Activated CD8-positive, alpha-beta memory T cell treated with anti-CD3 and anti-CD28 coated beads, Interleukin-2, amount 50 U/mL, for 24 hours (primary cell): Measurements from ENCODE around the gene LYRM1.
"Not testable (repeated sequence)": the region's sequence is repeated elsewhere in the genome, so short reads cannot be mapped to it uniquely, and the experiment has no call there.

Experiments used
- DNase-seq: peaks from one replicate; pipeline ENCODE4 v3.0.0-alpha.2; 2020; ENCODE audit errors: extremely low read depth

LYRM1 gene

DNA sequence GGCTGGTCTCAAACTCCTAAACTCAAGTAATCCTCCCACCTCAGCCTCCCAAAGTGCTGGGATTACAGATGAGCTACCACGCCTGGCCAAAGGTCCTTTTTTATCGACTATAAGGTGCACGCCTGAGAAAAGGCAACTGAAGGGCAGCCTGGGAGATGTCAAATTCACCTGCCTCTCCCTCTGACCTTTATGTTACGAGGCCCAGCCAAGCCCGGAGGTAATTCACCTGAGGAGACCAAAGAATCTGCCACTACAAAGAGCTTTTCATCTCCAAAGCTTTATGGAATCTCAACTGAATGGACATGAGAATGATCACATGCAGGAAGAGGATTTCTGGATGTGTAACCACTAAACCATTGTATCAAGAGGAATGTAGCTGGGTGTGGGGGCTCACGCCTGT, 37.2 kb downstream of the LYRM1 start:
- DNase-seq: no peak

DNA sequence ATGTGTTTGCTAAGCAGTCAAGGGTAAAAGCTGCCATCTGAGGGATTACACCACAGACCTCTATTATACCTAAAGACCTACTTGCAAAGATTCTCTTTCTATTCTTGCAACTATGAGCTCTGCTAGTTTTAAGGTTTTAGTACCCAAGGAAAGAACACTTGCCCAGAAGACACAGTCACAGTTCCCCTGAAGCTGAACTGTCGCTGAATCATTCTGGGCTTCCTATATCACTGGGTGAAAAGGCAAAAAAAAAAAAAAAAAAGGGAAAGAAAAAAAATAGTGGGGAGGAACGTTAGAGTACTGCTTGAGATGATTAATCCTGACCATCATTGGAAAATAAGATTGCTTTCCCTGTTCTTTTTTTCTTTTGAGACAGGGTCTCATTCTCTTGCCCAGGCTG, 37.9 kb downstream of the LYRM1 start:
- DNase-seq: no peak

DNA sequence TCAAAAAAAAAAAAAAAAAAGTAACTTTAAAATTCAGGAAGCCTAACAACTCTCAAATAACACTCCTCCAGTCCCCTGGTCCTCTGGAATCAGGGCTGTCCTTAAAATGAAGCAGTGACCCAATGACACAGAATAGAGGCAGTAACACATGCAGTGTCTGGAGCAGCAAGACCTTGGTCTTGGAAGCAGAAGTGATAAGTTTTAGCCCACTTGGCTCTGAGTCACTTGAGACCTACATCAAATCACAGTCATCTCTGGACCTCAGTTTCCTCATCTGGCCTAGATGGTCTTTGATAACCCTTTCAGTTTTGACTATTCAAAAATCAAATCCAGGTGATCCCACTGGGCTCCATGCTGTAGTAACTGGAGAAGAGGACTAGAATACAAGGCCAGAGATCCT, 39.0 kb downstream of the LYRM1 start:
- no peak for DNase-seq

DNA sequence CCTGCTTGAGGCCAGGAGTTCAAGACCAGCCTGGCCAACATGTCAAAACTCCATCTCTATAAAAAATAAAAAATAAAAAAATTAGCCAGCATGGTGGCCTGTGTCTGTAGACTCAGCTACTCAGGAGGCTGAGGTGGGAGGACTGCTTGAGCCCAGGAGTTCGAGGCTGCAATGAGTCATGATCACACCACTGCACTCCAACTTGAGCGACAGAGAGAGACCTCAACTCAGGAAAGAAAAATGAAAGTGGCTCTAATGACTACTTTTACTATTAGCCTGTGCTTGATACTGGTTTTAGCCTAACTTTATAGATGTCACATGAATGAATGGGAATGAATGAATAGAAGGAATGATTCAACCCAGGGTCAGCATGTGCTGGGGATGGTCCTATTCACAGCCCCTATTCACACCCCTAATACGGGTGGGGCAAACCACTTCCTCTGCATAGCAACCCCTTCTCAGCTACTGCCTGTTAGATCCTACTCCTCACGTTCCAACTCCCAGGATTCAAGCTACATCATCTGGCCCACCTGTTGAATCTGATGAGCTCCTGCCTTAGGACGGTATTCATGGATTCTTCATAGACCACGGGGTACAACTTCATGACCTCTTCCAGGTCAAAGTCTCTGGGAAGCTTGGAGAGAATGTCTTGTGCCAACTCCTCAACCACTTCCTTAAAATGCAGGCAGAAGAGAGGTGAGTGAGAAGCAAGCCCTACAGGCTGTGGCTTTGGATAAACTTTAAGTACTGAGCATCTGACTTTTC, 40.5 kb downstream of the LYRM1 start:
- no peak for DNase-seq

DNA sequence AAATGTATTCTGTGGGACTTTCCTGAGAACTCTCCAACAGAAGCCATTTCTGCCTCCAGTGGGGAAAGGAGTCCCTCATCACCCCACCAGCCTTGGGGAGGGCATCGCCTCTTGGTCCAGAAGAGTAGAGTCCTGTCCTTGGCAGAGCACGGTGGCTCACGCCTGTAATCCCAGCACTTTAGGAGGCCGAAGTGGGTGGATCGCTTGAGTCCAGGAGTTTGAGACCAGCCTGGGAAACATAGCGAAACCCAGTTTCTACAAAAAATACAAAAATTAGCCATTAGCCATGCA, 41.0 kb downstream of the LYRM1 start:
- no peak for DNase-seq

DNA sequence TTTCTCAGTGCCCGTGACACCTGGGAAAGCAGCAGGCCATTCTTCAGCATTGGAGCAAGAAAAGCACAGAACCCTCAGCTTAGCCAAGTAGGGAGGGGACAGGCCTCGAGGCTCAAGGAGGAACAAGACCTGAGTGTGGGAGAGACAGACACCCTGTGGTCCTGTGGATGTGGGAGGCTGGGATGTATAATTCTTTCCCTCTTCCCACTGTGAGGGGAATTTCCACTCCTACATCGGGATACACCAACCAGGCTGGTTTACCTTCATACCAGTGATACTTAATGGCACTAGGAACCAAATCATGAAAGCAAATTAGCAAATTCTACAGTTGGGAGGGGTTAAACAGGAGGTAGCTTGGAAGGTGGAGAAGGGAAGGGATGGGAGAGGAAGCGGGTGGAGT, 41.7 kb downstream of the LYRM1 start:
- DNase-seq: no peak

DNA sequence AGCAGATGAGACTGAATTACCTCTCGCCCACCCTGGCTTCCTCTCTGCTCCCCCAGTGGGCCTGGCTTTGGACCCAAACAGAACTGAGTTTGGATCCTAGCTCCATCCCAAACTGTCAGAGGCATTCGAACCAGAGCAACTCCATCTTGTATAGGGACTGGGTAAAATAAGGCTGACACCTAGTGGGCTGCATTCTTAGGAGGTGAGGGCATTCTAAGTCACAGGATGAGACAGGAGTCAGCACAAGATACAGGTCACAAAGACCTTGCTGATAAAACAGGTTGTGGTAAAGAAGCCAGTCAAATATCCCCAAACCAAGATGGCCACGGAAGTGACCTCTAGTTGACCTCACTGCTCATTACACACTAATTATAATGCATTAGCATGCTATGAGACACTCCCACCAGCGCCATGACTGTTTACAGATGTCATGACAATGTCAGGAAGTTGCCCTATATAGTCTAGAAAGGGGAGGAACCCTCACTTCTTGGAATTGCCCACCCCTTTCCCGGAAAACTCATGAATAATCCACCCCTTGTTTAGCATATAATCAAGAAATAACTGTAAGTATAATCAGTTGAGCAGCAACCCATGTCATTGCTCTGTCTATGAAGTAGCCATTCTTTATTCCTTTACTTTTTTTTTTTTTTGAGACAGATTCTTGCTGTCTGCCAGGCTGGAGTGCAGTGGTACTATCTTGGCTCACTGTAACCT, 44.4 kb downstream of the LYRM1 start:
- peak; percentile 23 for DNase-seq

DNA sequence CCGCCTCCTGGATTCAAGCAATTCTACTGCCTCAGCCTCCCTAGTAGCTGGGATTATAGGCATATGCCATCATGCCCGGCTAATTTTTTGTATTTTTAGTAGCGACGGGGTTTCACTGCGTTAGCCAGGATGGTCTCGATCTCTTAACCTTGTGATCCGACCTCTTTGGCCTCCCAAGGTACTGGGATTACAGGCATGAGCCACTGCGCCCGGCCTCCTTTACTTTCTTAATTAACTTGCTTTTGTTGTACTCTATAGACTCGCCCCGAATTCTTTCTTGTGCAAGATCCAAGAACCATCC, 45.0 kb downstream of the LYRM1 start:
- DNase-seq: not testable (repeated sequence)

DNA sequence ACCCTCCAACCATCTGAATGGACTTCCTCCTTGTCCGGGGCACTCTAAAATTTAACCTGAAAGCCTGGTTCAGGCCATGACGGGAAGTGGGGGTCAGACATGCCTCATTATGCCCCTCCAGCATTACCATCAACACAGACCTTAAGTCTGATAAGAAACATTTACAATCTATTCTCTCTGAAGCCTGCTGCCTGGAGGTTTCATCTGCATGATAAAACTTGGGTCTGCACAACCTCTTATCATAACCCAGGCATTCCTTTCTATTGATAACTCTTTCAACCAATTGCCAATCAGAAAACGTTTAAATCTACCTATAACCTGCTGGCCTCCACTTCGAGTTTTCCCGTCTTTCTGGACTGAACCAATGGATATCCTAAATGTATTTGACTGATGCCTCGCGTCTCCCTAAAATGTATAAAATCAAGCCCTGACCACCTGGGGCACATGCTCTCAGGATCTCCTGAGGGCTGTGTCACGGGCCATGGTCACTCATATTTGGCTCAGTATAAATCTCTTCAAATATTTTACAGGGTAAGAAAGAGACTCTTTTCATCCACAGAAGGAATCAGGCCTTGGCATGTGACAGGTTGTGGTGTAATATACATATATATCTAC, 45.6 kb downstream of the LYRM1 start:
- no peak for DNase-seq

DNA sequence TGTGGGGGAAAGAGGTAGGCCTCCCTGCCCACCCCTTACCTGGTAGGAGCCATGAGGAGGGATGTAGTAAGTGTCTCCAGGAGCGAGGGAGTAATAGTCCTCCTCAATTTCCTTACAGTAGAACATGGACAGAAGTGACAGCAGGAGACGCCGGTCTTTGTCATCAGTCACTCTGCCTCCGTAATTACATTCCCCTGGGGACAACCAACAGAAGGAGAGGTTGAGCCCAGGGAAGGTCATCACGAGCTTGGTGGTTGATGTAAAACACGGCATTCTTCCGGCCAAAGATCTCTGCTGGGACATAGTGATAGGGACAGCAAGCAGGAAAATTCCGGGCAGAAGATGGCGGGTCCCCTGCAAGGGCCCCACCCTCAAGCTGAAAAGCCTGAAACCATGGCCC, 47.9 kb downstream of the LYRM1 start:
- DNase-seq: no peak

DNA sequence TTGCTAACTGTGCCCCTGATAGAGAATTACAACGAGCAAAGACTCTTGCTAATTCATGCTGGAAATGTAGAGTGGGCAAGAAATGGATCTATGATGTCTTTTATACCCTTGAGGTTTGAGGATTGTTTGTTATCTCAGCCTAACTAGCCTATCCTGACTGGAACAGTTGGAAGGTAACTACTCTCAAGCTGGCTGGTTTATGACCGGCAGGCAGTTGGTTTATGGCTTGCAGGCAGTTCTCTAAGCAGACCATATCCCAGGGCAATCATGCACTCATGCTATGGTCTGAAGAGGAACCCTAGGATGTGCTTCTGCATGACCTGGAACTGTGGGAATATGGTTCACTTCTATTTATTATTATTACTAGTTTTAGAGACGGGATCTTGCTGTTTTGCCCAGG, 49.1 kb downstream of the LYRM1 start:
- DNase-seq: no peak

DNA sequence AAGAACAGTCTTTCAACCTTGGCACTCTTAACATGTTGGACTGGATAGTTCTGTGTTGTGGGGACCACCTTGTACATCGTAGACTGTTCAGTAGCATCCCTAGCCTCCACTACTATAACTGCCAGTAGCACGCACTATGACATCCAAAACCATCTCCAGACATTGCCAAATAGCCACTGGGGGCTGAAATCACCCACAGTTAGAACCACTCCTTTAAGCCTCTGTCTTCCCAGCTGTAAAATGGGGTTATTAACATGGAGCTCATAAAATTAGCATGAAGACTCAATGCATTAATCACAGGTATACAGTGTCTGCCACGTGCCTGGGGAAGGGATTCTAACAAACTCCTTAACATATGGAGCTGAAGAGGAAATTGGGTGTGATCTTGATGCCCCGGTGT, 49.7 kb downstream of the LYRM1 start:
- no peak for DNase-seq

DNA sequence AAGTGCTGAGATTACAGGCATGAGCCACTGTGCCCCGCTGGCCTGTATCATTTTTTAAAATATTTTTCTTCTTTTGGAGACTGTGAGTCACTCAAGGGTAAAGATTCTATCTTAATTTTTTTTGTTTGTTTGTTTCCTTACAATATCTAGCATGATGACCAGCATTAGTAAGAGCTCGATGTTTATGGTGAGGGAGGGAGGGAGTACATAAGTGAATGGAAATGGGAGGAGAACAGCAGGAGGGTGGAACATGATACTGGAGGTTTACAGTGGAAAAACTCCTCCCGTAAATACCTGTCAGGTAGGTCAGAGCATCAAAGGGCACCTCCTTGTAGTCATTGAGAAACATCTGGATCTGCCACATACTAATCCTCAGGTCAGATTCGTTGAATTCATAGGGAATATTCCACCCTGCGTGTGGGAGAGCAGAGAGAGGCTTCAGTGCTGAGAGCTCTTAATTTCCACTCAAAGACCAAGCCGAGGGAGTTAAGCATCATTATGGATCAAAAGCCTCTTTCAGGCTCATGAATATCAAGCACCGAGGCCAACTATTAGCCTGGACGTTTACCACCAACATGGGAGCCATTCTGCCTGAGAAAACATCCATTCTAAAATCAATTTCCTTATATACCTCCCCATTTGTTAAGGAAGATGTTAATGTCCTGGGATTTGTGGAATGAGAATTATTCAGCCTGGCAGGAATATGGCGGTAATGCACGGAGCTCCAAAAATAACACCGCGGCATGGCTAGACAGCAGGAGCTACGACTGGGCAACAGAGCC, 51.8 kb downstream of the LYRM1 start:
- DNase-seq: no peak

DNA sequence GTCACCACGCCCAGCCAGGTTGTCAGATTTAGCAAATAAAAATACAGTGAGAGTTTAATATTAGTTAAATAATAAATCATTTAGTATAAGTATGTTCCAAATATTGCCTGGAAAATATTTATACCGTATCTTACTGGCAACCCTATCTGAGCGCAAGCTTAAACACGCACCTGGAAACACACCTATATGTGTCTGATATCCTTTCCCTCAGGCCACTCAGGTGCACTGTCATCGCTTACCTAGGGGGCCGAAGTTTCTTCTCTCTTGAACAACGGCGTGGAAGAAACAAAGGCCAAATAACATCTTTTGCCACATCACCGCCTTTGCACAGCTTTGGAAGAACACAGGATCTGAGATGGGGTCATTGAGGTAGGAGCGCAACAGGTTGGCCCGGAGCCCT, 54.0 kb downstream of the LYRM1 start:
- no peak for DNase-seq

DNA sequence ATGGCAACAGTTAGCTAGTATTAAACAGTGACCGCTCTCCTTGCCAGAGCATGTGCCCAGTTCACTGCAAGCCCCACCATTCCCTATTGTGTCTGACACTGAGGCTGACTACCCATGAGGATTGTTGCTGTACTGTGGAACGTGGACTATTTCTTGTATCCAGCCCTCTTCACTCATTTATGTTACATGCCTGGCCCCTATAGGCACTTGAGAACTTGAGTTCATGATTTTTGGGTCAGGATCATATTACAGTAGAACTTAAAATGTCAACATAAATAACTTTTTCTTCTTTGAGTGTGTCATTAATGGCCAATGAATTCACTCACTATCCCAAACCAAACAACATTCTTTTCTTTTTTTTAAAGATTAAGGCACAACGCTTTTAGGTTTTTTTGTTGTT, 55.7 kb downstream of the LYRM1 start:
- no peak for DNase-seq

DNA sequence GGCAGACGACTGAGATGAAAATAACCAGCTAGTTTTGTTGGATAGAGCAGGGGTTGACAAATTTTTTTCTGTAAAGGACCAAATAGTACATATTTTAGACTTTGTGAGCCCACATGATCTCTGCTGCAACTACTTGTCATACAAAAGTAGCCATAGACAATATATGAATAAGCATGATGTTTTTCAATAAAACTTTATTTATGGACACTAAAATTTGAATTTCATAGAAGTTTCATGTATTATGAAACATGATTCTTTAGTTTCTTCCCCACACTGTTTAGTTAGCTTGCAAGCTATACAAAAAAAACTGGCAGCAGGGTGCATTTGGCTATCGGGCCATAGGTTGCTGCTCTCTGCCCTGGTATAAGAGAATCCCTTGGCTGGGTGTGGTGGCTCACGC, 56.6 kb downstream of the LYRM1 start:
- no peak for DNase-seq

DNA sequence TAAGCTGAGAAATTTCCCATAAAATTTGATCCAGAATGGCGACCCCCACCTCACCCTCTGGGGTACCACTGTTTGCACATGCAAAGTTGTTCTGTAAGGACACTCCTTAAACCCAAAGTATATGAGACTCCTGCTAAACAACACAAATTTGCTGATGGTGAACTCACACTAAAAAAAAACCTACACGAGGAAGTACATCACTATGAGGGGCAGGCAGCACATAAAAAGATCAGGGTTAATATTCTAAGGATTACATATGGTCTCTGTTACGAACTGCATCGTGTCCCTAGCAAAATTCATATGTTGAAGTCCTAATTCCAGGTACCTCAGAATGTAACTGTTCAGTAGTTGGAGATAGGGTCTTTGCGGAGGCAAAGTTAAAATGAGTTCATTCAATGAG, 60.3 kb downstream of the LYRM1 start:
- no peak for DNase-seq

DNA sequence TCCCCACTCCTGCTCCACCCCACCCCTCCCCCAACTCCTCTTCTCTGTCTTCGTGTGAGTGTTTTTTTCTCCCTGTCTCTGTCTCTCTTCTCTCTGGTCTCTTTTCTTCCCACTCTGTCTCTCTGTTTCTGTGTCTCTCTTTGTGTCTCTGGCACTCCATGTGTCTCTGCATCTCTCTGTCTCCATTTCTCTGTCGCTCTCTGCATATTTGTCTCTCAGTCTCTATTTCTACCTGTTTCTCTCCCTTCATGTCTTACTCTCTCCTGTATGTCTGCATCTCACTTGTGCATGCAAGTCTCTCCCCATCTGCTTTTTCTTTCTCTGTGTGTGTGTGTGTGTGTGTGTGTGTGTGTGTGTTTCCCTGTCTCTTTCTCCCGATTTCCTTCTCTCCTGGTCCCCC, 68.2 kb downstream of the LYRM1 start:
- no peak for DNase-seq

DNA sequence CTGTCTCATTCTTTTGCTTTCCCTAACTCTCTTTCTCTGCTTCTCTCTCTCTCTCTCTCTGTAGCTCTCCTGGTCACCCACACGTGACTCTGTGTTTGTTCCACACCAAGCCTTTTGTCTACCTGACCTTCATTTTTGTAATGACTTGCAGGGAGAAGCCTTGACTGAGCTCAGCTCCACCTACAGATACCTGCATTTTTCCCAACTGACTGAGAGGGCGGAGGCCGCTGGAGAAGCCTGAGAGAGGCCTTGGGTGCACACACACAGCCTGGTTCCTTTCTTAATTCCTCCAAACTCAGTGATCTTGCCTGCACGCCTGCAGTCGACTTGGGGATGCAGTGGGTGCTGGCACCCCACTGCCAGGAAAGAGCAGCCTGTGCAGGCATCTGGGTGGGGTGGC, 68.8 kb downstream of the LYRM1 start:
- DNase-seq: no peak

DNA sequence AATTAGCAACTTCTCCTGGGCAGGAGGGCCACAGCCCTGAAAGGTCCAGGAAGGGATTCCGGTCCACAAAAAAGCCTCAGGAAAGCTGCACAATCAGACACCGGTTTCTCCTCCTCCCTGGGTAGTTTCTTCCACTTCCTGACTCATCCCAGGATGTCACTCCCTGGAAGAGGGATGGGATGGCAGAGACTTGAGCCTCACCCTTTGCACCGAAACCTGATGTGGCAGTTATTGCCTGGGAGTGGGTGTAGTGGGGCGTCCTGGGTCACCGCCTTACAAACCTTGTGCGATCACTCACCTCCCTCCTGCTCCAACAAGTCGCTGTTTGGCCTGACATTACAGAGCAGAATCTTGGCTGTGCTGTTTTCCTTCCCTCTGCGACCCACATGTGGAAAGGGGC, 70.8 kb downstream of the LYRM1 start:
- DNase-seq: no peak

DNA sequence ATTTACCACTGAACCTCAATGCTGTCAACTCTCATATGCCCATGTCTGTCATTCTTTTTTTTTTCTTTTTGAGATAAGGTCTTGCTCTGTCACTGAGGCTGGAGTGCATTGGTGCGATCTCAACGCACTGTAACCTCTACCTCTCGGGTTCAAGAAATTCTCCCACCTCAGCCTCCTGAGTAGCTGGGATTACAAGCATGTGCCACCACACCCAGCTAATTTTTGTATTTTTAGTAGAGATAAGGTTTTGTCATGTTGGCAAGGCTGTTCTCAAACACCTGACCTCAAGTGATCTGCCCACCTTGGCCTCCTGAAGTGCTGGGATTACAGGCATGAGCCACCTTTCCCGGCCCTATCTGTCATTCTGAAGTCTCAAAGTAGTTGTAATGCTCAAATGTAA, 72.6 kb downstream of the LYRM1 start:
- DNase-seq: not testable (repeated sequence)
